ENCODE data around the gene HDDC3.
"Not testable (repeated sequence)": the region's sequence is repeated elsewhere in the genome, so short reads cannot be mapped to it uniquely, and the experiment has no call there.

Gene HDDC3

DNA sequence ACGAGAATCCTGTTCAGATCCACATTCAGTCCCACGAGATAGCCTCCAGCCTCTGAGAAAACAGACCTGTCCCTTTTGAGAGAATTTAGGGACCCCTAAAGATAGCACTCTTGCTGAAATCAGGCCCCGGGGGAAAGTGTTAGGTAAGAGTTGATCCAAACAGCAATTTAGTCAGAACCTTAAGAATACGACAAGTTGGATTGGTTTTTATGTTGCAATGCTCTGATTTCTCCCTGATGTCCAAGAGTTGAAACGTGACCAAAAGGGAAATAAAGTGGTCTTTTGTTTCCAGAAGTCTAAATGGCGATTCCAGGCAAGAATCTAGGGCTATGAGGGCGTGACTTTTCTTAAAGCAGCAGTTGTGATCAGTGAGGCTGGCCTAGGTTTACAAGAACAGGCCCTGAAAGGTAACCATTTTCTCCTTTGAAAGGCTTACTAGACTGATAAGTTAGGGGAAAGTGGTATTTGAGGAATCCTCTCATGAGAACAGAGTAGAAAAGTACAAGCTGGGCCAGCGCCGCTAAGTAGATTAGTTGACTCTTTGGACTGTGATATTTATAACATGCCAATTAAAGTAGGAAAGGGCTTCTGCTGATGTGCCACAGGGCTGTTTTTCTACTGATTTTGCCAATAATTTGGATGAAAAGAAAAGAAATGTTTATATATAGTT is 24.4 kb downstream of the HDDC3 start:
- DNase-seq = no peak

DNA sequence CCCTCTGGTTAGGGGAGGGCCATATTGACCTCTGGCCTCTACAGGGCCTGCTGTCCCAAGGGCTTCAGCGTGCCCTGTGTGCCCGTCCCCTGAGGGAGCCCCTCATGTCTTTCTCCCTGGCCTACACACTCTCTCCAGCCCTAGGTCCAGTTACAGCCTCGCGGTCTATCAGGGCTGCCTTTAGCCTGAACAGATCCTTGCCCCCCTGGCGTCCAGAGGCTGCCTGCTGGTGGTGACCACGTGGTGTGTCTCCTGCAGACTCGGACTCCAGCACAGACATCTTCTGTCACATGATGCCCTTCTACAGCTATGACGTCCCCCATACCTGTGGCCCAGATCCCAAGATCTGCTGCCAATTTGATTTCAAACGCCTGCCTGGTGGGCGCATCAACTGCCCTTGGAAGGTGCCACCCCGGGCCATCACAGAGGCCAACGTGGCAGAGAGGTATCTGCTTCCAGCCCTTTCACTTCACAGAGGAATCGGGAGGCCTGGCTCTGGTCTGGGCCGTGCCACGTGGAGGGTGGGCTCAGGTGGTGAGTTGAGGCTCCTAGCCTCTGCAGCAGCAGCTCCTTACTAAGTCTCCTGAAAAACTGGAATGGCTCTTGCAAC is 25.2 kb downstream of the HDDC3 start:
- DNase-seq = no peak

DNA sequence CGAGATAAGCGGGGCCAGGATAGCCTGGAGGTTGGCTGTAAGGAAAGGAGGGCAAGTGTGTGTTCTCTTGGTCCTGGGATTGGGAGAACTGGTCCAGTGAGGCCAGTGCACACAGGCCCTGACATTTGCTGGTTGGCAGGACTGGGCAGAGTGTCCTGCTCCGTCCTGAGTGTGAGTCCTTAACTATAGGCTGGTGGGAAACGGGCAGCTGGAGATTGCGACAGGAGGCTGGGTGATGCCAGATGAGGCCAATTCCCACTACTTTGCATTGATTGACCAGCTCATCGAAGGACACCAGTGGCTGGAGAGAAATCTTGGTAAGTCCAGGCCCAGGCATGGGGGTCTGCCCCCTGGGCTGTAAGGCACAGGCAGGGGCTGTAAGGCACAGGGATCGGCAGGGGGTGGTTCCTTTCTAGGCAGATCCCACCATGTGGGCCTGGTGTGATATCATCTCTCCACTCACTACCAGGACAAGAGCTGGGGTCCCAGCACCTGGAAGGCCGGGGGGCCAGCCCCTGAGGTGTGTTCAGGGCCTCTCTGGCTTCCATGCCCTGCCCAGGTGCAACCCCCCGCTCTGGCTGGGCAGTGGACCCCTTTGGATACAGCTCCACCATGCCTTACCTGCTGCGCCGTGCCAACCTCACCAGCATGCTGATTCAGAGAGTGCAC is 26.0 kb downstream of the HDDC3 start:
- no peak for DNase-seq

DNA sequence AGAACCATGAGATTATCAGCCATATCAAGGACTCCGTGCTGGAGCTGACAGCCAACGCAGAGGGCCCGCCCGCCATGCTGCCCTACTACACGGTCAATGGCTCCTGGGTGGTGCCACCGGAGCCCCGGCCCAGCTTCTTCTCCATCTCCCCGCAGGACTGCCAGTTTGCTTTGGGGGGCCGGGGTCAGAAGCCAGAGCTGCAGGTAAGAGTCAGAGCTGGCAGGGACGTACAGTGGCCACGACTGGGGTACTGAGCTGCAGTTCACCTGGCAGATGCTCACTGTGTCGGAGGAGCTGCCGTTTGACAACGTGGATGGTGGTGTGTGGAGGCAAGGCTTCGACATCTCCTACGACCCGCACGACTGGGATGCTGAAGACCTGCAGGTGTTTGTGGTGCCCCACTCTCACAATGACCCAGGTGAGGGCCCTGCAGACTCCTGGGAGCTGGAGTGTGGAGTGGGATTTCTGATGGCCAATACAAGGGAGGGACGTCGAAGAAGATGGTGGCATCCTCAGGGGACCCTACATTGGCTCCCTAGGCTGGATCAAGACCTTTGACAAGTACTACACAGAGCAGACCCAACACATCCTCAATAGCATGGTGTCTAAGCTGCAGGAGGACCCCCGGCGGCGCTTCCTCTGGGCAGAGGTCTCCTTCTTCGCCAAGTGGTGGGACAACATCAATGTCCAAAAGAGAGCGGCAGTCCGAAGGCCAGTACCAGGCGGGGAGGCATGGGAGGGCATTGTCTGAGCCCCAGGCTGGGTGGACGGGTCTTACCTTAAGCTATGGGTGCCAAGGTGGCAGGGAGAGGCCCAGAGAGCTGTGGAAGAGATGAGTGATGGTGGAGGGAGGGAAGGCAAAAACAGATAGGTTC is 26.8 kb downstream of the HDDC3 start:
- no peak for DNase-seq

DNA sequence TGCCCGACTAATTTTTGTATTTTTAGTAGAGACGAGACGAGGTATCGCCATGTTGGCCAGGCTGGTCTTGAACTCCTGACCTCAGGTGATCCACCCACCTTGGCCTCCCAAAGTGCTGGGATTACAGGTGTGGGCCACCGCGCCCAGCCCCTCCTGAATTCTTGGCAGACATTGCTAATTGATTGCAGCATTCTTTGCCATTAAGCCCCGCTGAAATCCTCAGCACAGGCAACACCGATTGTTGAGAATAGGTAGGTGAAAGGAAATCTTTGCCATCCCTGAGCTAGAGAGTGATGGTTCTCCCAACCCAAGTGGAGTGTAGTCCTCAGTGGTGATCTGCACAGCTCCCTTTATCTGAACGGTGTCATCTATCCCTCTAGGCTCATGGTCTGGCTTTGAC is 27.6 kb downstream of the HDDC3 start:
- no peak for DNase-seq

DNA sequence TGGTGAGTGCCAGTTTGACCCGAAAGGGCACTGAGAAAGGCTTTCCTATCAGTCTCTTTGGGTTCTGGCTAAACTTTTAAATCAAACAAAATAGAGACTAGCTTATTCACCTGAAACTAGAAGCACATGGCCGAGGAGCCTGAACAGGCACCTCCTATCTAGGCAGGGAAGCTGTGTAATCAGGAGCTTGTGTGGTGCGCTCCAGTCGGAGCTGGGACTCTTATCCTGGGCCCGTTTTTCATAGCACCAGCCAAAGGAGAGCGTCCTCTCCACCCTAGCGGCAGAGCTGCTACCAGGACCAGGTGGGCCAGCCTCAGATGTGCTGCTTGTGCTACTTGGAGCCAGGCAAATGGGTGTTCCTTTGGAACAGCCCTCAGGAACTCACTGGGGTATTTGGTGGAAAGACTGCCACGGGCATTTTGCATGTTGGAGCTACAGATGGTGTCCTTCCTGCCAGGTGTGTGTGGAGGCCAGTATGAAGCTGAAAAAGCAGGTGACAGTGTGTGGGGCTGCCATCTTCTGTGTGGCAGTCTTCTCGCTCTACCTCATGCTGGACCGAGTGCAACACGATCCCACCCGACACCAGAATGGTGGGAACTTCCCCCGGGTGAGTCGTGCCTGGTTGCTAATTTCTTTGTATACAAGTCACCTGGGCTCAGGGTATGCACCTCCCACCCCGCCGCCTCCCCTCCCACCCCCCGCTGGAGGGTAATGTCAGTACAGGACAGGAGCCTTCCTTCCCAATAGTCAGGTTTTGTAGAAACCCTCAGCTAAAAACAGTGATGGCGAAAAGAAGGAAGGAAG is 28.4 kb downstream of the HDDC3 start:
- no peak for DNase-seq

DNA sequence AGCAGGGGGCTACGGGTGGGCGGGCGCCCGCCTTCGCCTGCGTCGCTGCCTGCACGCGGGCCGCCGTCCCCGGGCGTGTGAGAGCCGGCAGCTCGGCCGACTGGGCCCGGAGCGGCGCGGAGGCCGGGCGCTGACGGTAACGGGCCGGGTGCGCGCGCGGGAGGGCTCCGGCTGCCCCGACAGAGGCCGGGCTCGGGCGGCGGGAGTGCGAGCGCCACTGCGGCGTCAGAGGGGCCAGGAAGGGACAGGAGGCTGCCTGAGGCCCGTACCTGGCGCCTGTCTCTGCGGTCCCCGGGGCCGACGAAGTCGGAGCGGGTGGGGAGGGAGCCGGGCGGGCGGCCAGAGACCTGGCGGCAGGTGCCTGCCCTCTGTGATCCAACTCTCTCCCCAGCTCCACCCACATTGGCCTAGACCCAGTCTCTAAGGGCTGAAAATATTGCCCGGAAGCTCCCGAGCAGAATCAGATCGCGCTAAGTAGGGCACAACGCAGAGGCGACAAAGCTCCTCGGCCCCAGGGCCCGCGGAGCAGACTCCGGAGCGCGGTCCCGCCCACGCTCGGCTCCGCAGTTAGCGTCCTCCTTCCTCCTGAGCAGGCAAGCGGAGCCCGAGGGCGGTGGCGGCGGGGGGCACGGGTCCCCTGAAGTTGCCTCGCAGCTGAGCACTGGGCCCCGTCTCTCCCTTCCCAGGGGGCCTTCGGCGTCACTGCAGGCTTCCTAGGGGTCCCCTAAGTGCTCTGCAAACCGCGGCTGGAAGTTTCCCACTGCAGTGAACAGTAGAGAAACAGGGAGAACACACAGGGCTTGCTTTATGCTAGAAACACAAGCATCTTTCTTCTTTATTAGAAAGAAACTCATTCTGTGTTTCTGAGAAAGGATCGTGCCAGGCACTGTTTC is 29.3 kb downstream of the HDDC3 start, which contains the start of gene MAN2A2:
Gene MAN2A2 (plus strand): TSS at position 463 of the 893 bp plus-strand sequence. CDS start 906 bp downstream, outside the sequence.
- DNase-seq = peak; percentile 72

DNA sequence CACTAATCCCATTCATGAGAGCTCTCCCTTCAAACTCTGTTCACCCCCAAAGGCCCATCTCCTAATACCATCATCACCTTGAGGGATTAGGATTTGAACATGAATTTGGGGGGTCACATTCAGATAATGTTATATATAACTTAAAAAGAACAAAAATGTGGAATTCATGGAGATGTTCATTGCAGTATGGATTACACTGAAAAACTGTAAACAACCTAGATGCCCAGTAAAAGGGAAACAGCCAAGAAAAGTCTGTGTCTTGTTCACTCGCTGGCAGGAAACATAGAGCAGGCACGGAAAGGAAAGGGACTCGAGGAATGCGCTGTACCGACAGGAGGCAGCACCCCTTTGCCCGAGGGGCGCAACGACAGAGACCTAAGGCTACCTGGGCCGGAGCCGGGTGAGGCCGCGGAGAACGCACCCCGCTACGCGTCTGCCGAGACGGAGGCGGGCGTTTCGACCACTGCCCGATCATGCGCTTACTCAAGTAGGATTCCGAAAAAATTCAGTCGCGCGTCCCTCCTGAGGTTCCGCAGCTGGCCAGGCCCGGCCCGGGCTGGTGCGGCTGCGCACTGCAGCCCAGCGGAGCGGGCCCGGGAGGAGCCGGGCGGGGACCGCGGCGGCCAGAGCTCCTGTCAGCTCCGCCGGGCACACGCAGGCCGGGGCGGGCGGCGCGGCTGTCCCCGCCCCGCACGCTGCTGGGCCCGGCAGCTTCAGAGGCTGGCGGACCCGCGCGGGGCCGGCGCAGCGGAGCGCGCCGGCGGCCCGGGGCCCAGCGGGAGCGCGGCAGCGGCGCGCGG is 30.1 kb downstream of the HDDC3 start:
- DNase-seq = peak; percentile 88

DNA sequence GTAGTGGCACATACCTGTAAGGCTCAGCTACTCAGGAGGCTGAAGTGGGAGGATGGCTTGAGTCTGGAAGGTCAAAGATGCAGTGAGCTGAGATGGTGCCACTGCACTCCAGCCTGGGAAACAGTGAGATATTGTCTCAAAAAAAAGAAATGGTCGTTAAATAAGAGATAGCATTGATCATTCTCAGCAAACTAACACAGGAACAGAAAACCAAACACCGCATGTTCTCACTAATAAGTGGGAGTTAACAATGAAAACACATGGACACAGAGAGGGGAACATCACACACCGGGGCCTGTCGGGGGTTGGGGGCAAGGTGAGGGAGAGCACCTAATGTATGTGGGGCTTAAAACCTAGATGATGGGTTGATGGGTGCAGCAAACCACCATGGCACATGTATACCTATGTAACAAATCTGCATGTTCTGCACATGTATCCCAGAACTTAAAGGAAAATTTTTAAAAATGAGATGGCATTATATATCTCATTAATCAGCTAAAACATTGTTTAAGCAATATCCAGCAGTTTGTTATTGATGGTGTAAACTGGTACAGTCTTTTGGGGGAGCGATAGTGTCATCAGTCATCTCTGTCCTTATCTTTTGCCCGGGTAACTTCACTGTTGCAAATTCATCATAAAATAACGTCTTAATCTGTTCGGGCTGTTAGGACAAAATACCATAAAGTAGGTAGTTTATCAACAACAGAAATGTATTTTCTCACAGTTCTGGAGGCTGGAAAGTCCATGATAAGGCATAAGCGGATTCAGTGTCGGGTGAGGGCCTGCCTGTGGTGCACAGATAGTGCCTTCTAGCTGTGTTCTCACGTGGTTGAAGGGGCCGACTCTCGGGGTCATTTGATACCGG is 30.9 kb downstream of the HDDC3 start:
- no peak for DNase-seq

DNA sequence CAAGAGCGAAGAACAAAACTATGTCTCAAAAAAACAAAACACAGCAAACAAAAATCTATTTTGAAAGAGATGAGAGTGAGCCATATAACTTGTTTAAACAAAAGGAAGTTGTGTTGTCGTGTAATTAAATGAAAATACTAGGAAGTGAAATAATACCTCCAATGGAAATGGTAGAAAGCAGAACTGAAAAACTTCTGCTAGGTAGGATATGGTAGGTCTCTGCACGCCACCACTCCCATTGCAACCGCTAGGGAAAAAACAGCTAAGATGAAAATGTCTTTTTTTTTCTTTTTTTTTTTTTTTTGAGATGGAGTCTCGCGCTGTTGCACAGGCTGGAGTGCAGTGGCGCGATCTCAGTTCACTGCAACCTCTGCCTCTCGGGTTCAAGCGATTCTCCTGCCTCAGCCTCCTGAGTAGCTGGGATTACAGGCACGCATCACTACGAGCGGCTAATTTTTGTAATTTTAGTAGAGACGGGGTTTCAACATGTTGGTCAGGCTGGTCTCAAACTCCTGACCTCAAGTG is 35.2 kb downstream of the HDDC3 start:
- DNase-seq = not testable (repeated sequence)

DNA sequence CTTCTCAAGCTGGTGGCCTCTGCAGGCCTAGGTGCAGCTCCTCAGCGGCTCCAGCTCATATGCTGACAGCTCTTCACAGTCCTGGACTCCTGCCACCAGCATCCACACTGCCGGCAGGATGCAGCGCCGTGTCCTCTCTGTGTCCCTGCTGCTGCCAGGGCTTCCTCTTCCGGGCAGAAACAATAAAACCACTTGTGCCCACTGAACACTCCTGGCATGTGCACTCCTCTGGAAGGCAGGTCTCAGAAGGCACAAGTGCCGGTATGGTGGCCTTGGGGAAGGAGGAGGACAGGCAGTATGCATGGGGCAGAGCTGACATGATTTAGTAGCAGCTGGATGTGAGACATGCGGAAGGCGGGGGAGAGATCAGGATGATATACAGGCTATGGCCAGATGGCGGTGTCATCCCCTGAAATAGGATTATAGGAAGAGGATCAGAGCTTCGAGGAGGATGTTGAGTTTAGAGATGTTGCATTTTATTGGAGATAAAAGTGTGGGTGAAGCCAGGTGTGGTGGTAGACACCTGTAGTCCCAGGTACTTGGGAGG is 36.7 kb downstream of the HDDC3 start:
- no peak for DNase-seq

DNA sequence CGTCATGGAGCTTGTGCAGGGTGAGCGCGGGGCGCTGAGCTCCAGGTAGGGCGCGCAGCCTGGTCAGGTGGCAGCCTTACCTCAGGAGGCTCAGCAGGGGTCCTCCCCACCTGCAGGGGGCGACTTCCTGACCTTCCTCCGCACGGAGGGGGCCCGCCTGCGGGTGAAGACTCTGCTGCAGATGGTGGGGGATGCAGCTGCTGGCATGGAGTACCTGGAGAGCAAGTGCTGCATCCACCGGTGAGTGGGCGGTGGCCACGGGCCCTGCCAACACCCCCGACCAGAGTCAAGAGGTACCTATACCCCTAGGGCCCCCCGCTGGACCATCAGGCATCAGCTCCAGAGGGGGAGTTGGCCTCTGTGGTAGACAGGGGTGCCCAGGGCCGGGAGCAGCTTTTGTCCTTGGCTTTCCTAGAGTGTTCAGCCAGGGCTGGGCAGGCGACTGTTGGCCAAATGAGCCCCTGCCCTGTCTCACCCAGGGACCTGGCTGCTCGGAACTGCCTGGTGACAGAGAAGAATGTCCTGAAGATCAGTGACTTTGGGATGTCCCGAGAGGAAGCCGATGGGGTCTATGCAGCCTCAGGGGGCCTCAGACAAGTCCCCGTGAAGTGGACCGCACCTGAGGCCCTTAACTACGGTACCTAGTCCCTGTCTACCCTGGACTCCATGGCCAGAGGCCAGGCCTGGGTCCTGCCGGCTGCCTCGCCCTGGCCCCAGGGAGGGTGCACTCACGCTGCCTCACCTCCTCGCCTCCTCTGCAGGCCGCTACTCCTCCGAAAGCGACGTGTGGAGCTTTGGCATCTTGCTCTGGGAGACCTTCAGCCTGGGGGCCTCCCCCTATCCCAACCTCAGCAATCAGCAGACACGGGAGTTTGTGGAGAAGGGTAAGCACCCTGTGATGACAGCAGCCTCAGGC is 38.9 kb downstream of the HDDC3 start:
- no peak for DNase-seq

DNA sequence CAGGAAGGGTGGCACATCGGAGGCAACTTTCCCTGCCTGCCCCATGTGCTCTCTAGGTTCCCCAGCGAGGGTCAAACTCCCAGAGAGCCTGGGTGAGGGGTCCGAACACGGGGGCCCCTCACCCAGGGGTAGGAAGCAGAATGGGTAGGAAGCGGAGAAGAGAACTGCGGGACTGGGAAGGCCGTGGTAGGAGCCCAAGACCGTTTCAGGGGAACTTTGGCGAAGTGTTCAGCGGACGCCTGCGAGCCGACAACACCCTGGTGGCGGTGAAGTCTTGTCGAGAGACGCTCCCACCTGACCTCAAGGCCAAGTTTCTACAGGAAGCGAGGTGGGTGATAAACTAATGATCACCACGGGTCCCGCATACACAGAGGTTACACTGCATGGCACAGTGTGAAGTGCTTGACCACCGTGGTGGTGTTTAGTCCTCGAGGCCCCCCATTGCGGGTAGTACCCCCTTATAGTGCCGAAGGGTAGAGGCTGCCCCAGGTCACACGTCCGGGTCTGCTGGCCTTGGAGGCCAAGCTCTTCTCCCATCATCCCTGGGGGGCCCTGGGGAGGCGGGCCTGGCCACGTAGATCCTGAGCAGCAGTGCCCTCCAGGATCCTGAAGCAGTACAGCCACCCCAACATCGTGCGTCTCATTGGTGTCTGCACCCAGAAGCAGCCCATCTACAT is 39.7 kb downstream of the HDDC3 start:
- no peak for DNase-seq

DNA sequence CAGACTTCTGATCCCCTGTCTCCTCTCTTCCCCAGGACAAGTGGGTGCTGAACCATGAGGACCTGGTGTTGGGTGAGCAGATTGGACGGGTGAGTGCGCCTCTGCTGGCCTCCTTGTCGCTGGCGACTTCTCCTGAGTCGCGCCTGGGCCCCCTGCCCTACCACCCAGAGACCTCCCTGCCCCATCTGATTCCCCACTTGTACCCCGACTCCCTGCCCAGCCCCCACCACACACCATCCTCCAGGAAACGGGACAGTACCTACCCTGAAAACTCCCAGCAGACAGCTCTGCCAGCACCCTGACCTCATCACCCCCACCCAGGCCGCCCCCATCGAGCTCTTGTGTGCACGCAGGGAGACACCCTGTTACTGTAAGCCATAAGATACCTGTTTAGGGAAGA is 40.3 kb downstream of the HDDC3 start:
- DNase-seq = no peak

DNA sequence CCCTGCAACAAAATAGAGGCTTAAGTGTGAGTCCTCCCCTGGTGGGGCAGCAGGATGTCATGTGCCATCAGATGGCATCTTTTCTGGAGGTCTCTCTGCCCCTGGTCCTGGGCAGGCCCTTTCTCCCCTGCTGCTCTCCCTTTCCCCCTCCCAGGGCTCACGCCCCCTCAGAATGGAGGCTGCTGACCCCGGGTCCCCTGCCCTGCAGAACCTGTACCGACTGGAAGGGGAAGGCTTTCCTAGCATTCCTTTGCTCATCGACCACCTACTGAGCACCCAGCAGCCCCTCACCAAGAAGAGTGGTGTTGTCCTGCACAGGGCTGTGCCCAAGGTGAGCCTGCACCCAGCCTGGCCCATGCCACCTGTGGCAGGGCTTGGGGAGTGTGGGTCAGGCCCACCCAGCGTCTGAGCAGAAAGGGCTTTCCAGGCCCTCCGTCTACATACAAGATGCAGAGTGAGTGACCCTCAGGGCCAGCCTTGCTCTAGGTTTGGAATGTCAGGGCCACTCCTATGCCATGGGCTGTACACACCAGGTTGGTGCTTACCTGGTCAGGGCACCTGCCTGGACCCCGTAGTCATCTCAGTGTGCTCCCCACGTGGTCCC is 40.9 kb downstream of the HDDC3 start:
- no peak for DNase-seq

DNA sequence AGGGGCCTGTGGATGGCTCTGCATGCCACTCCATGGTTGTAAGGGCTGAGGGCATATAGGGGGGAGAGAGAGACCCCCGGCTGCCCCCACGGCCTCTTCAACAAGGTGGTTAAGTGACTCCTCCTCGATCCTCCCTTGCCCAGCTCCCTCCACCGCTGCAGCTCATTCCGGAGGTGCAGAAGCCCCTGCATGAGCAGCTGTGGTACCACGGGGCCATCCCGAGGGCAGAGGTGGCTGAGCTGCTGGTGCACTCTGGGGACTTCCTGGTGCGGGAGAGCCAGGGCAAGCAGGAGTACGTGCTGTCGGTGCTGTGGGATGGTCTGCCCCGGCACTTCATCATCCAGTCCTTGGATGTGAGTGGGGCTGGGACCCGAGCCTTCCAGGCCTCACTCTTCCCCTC is 41.5 kb downstream of the HDDC3 start:
- no peak for DNase-seq

Measured in femur (tissue), 1 donor.